GM13977 (cell line): ENCODE measurements around the gene COL7A1.

Experiments used
- DNase-seq: peaks from one replicate; pipeline ENCODE4 v3.0.0; 2012; ENCODE audit warnings: low spot score
- in situ Hi-C: fragments of 300-500 bp; cut with MboI; formaldehyde crosslinking; loops from one replicate; pipeline ENCODE4 v1.12.0; 2022; ENCODE audit warnings: low sequenced_read_pairs, low pct_unique_long_range_greater_than_20kb, mixed read lengths, inconsistent platforms; ENCODE audit not compliant: unreplicated experiment
- TF ChIP-seq, protein P1 (sequence below): IDR thresholded peaks from 2 replicates; pipeline ENCODE4 v1.5.1; 2012; ENCODE audit warnings: mild to moderate bottlenecking, control low read depth; ENCODE audit not compliant: insufficient read depth; ENCODE audit errors: extremely low read depth, missing control alignments

Gene COL7A1

GRCh38 chr3:48597408-48597800 is 2.3 kb upstream of the COL7A1 start:
- DNase-seq = no peak
- in situ Hi-C loops = no loop called here
- TF ChIP-seq, protein P1, sequence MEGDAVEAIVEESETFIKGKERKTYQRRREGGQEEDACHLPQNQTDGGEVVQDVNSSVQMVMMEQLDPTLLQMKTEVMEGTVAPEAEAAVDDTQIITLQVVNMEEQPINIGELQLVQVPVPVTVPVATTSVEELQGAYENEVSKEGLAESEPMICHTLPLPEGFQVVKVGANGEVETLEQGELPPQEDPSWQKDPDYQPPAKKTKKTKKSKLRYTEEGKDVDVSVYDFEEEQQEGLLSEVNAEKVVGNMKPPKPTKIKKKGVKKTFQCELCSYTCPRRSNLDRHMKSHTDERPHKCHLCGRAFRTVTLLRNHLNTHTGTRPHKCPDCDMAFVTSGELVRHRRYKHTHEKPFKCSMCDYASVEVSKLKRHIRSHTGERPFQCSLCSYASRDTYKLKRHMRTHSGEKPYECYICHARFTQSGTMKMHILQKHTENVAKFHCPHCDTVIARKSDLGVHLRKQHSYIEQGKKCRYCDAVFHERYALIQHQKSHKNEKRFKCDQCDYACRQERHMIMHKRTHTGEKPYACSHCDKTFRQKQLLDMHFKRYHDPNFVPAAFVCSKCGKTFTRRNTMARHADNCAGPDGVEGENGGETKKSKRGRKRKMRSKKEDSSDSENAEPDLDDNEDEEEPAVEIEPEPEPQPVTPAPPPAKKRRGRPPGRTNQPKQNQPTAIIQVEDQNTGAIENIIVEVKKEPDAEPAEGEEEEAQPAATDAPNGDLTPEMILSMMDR = no peak

DNA sequence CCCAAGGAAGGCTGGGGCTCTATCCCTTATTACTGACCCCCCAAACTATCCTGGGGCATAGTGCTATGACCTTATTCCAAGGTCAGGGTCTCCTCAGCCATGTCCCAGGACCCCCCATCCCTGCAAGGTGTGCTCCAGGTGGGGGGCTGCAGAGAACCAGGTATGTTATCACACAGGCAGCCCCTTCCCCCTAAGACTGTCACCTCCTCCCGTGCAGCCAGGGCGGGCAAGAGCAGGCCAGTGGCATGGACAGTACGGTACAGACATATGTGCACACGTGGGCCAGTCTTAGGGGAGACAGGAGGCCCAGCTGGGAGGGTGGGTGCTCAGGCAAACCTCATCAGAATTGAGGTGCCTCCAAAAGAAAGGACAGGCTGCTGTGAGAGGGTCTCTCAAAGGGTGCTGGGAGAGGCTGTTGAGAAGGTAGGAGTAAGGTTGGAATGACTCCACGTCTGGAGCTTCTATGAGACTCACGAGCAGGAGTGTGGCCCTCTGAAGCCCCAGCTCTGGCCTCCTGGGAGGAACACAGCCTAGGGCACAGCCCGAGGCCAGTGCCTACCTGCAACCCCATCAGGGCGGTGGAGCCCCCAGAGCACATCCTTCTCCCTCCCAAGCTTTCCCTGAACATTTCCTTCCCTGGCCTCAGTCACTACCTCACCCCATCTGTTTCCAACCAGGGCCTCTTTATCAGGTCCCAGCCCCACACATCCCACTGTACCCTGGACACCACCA is 1.7 kb upstream of the COL7A1 start:
- TF ChIP-seq, protein P1 = no peak
- in situ Hi-C loops = no loop called here
- DNase-seq = no peak

- TF ChIP-seq, protein P1 = no peak
- no peak for DNase-seq
- in situ Hi-C loops = no loop called here
Observed at GRCh38 chr3:48596157-48596556, 1.0 kb upstream of the COL7A1 start.

DNA sequence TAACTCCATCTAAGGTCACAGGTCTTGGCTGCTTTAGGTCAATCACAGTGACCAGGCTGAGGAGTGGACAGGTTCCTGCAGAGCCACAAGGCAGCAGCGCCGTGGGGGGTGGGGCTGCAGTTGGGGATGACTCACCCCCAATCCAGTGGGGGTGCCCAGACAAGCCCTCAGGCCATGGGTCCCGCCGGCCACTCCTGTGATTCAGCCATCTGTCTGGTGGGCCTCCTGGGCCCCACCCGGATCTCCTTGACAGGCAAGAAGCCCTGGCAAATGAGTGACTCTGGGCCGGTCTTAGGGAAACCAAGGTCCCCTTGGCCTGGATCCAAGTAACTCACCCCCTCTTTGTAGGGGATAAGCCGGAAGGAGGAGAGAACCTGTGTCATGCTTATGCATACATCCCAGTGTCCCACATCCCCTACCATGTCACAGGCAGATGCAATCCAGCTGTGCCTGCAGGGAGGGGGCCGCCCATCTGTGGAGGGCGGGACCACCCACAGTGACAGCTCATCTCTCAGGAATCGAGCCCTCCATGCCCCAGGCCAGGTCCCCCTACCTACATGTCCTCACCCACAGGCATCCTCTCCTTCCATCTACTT is 495 bp upstream of the COL7A1 start:
- in situ Hi-C loops = no loop called here
- TF ChIP-seq, protein P1 = no peak
- no peak for DNase-seq

GRCh38 chr3:48594417-48595049 is 596 bp downstream of the COL7A1 start:
- no peak for DNase-seq
- in situ Hi-C loops = no loop called here
- TF ChIP-seq, protein P1 = no peak

DNA sequence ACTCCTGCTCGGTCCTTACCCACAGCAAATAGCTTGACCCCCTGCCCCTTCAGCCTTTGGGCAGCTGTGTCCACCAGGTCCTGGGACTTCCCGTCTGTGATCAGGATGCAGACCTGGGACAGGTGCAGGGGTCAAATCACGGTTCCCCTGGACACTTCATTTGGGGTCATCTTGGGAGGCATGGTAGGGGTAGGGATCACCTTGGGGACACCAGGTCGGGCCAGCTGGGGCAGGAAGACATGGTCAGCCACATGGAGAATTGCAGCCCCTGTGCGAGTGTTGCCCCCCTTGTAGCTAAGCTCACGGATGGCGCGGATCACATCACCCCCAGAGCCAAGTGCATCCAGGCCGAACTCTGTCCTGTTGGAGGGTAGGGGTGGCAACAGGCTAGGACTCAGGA is 1.8 kb downstream of the COL7A1 start:
- no peak for DNase-seq
- in situ Hi-C loops = no loop called here
- TF ChIP-seq, protein P1 = no peak
